WTC11 (cell line): ENCODE results near the gene ZNF354C. TPM values are rescaled to one million over a fixed set of nuclear protein-coding genes. Genes with fewer than 3 reads are reported as not detected.
A peak's percentile ranks its signal among the peaks of the same experiment; 100 is the strongest.

Experiments used
- ATAC-seq: fragments of 200-7000 bp; cut with Tn5 transposase; 2 replicates; pipeline ENCODE4 v1.10.0; 2021; ENCODE audit warnings: mild to moderate bottlenecking, moderate library complexity
- CTCF ChIA-PET: fragments of 300-600 bp; sonication (Branson Sonifier 250); formaldehyde crosslinking; loops from one replicate; lab custom pipeline; 2021; ENCODE audit warnings: antibody characterized with exemption; lab: Charles Lee
- POLR2A ChIA-PET: fragments of 350-600 bp; sonication (Branson Sonifier 250); formaldehyde crosslinking; loops from one replicate; lab custom pipeline; 2021; ENCODE audit warnings: antibody characterized with exemption; lab: Charles Lee
- DNase-seq: peaks from one replicate; pipeline ENCODE4 v3.0.0; 2021; ENCODE audit warnings: low spot score
- H3K27ac Mint-ChIP-seq: 2 replicates; pipeline ENCODE4 v1.8.0; 2021; ENCODE audit warnings: mixed read lengths
- H3K27me3 Mint-ChIP-seq: 2 replicates; pipeline ENCODE4 v1.8.0; 2021; ENCODE audit warnings: low read depth, mild to moderate bottlenecking, moderate library complexity, mixed read lengths
- H3K36me3 Mint-ChIP-seq: 2 replicates; pipeline ENCODE4 v1.8.0; 2021; ENCODE audit warnings: mixed read lengths
- H3K4me1 Mint-ChIP-seq: 2 replicates; pipeline ENCODE4 v1.8.0; 2022; ENCODE audit warnings: mixed read lengths
- H3K4me3 Mint-ChIP-seq: 2 replicates; pipeline ENCODE4 v1.8.0; 2021; ENCODE audit warnings: mild to moderate bottlenecking, moderate library complexity, mixed read lengths
- H3K9me3 Mint-ChIP-seq: 2 replicates; pipeline ENCODE4 v1.8.0; 2021; ENCODE audit warnings: mixed read lengths
- AR ChIP-seq: fragments of 250-450 bp; sonication (Bioruptor Pico); IDR thresholded peaks from 2 replicates; pipeline ENCODE4 v1.9.0; 2021; ENCODE audit warnings: mild to moderate bottlenecking
- E2F1 ChIP-seq: sonication (generic); formaldehyde crosslinking; IDR thresholded peaks from 2 replicates; pipeline ENCODE4 v1.8.0; 2022; ENCODE audit warnings: mild to moderate bottlenecking, missing genetic modification reagents
- FOXJ3 ChIP-seq: sonication (generic); formaldehyde crosslinking; IDR thresholded peaks from 2 replicates; pipeline ENCODE4 v1.9.0; 2021; ENCODE audit warnings: missing genetic modification reagents, mild to moderate bottlenecking, borderline replicate concordance
- HMGA2 ChIP-seq: fragments of 250-450 bp; sonication (Bioruptor Pico); IDR thresholded peaks from 2 replicates; pipeline ENCODE4 v1.4.0; 2021; ENCODE audit warnings: mild to moderate bottlenecking, moderate library complexity
- JUN ChIP-seq: sonication (generic); formaldehyde crosslinking; IDR thresholded peaks from 2 replicates; pipeline ENCODE4 v1.8.0; 2023; ENCODE audit warnings: mild to moderate bottlenecking, missing genetic modification reagents
- PRDM15 ChIP-seq: sonication (generic); formaldehyde crosslinking; IDR thresholded peaks from 2 replicates; pipeline ENCODE4 v1.8.0; 2022; ENCODE audit warnings: missing genetic modification reagents
- PRRX2 ChIP-seq: fragments of 250-450 bp; sonication (Bioruptor Pico); IDR thresholded peaks from 2 replicates; pipeline ENCODE4 v1.8.0; 2021; ENCODE audit warnings: mild to moderate bottlenecking
- RORB ChIP-seq: fragments of 250-450 bp; sonication (Bioruptor Pico); IDR thresholded peaks from 2 replicates; pipeline ENCODE4 v1.9.0; 2021; ENCODE audit warnings: mild to moderate bottlenecking
- ZNF317 ChIP-seq: sonication (generic); formaldehyde crosslinking; IDR thresholded peaks from 2 replicates; pipeline ENCODE4 v1.8.1; 2023; ENCODE audit warnings: low read depth, mild to moderate bottlenecking, moderate library complexity, missing genetic modification reagents, borderline replicate concordance
- ZNF396 ChIP-seq: fragments of 250-450 bp; sonication (Bioruptor Pico); IDR thresholded peaks from 2 replicates; pipeline ENCODE4 v1.8.0; 2021; ENCODE audit warnings: mild to moderate bottlenecking, moderate library complexity, borderline replicate concordance
- ZNF512 ChIP-seq: sonication (generic); formaldehyde crosslinking; IDR thresholded peaks from 2 replicates; pipeline ENCODE4 v1.8.1; 2022; ENCODE audit warnings: missing genetic modification reagents, borderline replicate concordance
- ZNF671 ChIP-seq: fragments of 250-450 bp; sonication (Bioruptor Pico); IDR thresholded peaks from 2 replicates; pipeline ENCODE4 v1.8.0; 2021; ENCODE audit warnings: mild to moderate bottlenecking
- total RNA-seq: library from RNA; stranded (reverse); gene quantifications from 3 replicates; pipeline ENCODE4 v1.2.3, GENCODE V29; 2021

The ZNF354C gene
- total RNA-seq, 1 experiment from 2014 or later, result 7.9 TPM

GRCh38 chr5:179124273-179124852, 64.2 kb downstream of the ZNF354C start:
- no peaks in the 10 kb centered on the region for H3K4me1 Mint-ChIP-seq
- H3K27me3 Mint-ChIP-seq, result no peaks in the 10 kb centered on the region
- TF ChIP-seq ZNF396, result no peak
- TF ChIP-seq PRDM15 (CRISPR knock-in tag), result no peak
- TF ChIP-seq ZNF317 (CRISPR knock-in tag), result no peak
- TF ChIP-seq ZNF512 (CRISPR knock-in tag), result no peak
- TF ChIP-seq JUN (CRISPR knock-in tag), result 0 out of 2 replicates have a peak, but pooled peaks have one; percentile 45
- TF ChIP-seq, all 79 proteins: peak for 1
- no peak for DNase-seq
- H3K36me3 Mint-ChIP-seq, result no peaks in the 10 kb centered on the region
- no peak overlapping the region for H3K4me3 Mint-ChIP-seq
- H3K9me3 Mint-ChIP-seq, result no peaks in the 10 kb centered on the region
- ChIA-PET CTCF (no interaction called here), POLR2A (no interaction called here)
- H3K27ac Mint-ChIP-seq, result no peak overlapping the region
- ATAC-seq, result no peak

- H3K36me3 Mint-ChIP-seq, result no peaks in the 10 kb centered on the region
- H3K9me3 Mint-ChIP-seq, result no peaks in the 10 kb centered on the region
- no peaks in the 10 kb centered on the region for H3K27me3 Mint-ChIP-seq
- ChIA-PET POLR2A (no interaction called here), CTCF (no interaction called here)
- DNase-seq (no peak), ATAC-seq (no peak)
- TF ChIP-seq FOXJ3 (CRISPR knock-in tag) (no peak), PRRX2 (CRISPR knock-in tag) (no peak), ZNF671 (CRISPR knock-in tag) (no peak), E2F1 (no peak), AR (no peak), ZNF512 (CRISPR knock-in tag) (no peak), RORB (CRISPR knock-in tag) (no peak), HMGA2 (CRISPR knock-in tag) (no peak)
- no peak overlapping the region for H3K27ac Mint-ChIP-seq
- H3K4me1 Mint-ChIP-seq, result no peaks in the 10 kb centered on the region
- no peak overlapping the region for H3K4me3 Mint-ChIP-seq
These were observed 64.9 kb downstream of the ZNF354C start for GRCh38 chr5:179124853-179125788.
